B cell (primary cell): ENCODE results near the gene PGPEP1. TPM values are rescaled to one million over a fixed set of nuclear protein-coding genes. Genes with fewer than 3 reads are reported as not detected.

Experiments
- ATAC-seq: fragments of 200-7000 bp; cut with Tn5 transposase; one replicate; pipeline ENCODE4 v1.10.0; 2021; ENCODE audit warnings: low read depth, mild to moderate bottlenecking, moderate number of reproducible peaks, moderate library complexity
- CTCF ChIA-PET: fragments of 350-600 bp; sonication (Branson Sonifier 250); formaldehyde crosslinking; loops from one replicate; lab custom pipeline; 2021; ENCODE audit warnings: antibody characterized with exemption, inconsistent platforms; lab: Charles Lee
- POLR2A ChIA-PET: fragments of 350-600 bp; sonication (Branson Sonifier 250); formaldehyde crosslinking; loops from one replicate; lab custom pipeline; 2021; ENCODE audit warnings: antibody characterized with exemption; lab: Charles Lee
- DNase-seq: peaks from one replicate; pipeline ENCODE4 v3.0.0; 2013
- H2AFZ ChIP-seq: 2 replicates; pipeline ENCODE4 v1.6.1; 2012; ENCODE audit warnings: mild to moderate bottlenecking, low read depth, low read length; ENCODE audit not compliant: insufficient read depth, poor library complexity, severe bottlenecking
- H3K27ac ChIP-seq, 2 donors: 1 replicate in 1 of 2; 2 replicates in 1 of 2; pipeline ENCODE4 v1.5.1; 2012 to 2013; ENCODE audit warnings: low read length in 2 of 2, mild to moderate bottlenecking in 2 of 2, moderate library complexity in 1 of 2
- H3K27me3 ChIP-seq, 4 experiments: fragments of 200-600 bp in 1 of 4; sonication (generic) in 1 of 4; replicated peaks in 1 of 4; 1 replicate in 2 of 4; 2 replicates in 2 of 4; pipeline versions ENCODE4 v1.6.1 to v1.7.0; 2013 to 2016; ENCODE audit warnings: low read length in 3 of 4, mild to moderate bottlenecking in 2 of 4, mixed read lengths in 1 of 4, moderate library complexity in 1 of 4; ENCODE audit not compliant: insufficient read depth in 4 of 4, control insufficient read depth in 3 of 4; ENCODE audit errors: control extremely low read depth in 1 of 4
- H3K36me3 ChIP-seq, 2 experiments: replicated peaks in 1 of 2; 1 replicate in 1 of 2; 2 replicates in 1 of 2; pipeline versions ENCODE4 v1.6.1 to v1.7.1; 2013; ENCODE audit warnings: low read length in 1 of 2; ENCODE audit not compliant: insufficient read depth in 2 of 2, control insufficient read depth in 1 of 2; ENCODE audit errors: control extremely low read depth in 1 of 2, extremely low read depth in 1 of 2
- H3K4me1 ChIP-seq, 2 donors: fragments of 200-600 bp in 1 of 2; sonication (generic) in 1 of 2; 1 replicate in 1 of 2; 2 replicates in 1 of 2; pipeline versions ENCODE4 v1.5.1 to v1.6.1; 2013 to 2017; ENCODE audit warnings: low read length in 2 of 2; ENCODE audit not compliant: control insufficient read depth in 2 of 2, insufficient read depth in 2 of 2
- H3K4me2 ChIP-seq: replicated peaks from 2 replicates; pipeline ENCODE3; 2012; ENCODE audit warnings: mild to moderate bottlenecking, low read depth, low read length; ENCODE audit not compliant: poor library complexity, severe bottlenecking
- H3K4me3 ChIP-seq, 5 experiments: fragments of 200-600 bp in 1 of 5; sonication (generic) in 1 of 5; 1 replicate in 3 of 5; 2 replicates in 2 of 5; pipeline versions ENCODE4 v1.5.1 to v1.7.0; 2011 to 2016; ENCODE audit warnings: low read length in 4 of 5, mild to moderate bottlenecking in 4 of 5, low read depth in 2 of 5, control low read depth in 1 of 5, moderate library complexity in 1 of 5; ENCODE audit not compliant: insufficient read depth in 1 of 5; ENCODE audit errors: control extremely low read depth in 1 of 5, extremely low read depth in 1 of 5
- H3K79me2 ChIP-seq: fragments of 200-600 bp; sonication (generic); one replicate; pipeline ENCODE4 v1.6.0; 2016; ENCODE audit warnings: low read length; ENCODE audit not compliant: control insufficient read depth, insufficient read depth
- H3K9ac ChIP-seq: fragments of 200-600 bp; sonication (generic); 2 replicates; pipeline ENCODE4 v1.6.1; 2017; ENCODE audit warnings: mild to moderate bottlenecking, low read length, moderate library complexity
- H3K9me3 ChIP-seq, 3 donors: one replicate each; pipeline versions ENCODE4 v1.6.1 to v1.7.1; 2013; ENCODE audit warnings: low read length in 2 of 3; ENCODE audit not compliant: control insufficient read depth in 2 of 3, insufficient read depth in 1 of 3; ENCODE audit errors: control extremely low read depth in 1 of 3
- H4K20me1 ChIP-seq: 2 replicates; pipeline ENCODE4 v1.6.0; 2012; ENCODE audit warnings: mild to moderate bottlenecking, low read length; ENCODE audit not compliant: insufficient read depth, control insufficient read depth, poor library complexity, severe bottlenecking
- H3K27ac Mint-ChIP-seq: one replicate; pipeline ENCODE4 v1.8.0; 2021; ENCODE audit warnings: mixed read lengths
- H3K27me3 Mint-ChIP-seq: one replicate; pipeline ENCODE4 v1.8.0; 2021; ENCODE audit warnings: mixed read lengths
- H3K4me1 Mint-ChIP-seq: one replicate; pipeline ENCODE4 v1.8.0; 2021; ENCODE audit warnings: mixed read lengths
- H3K4me3 Mint-ChIP-seq: one replicate; pipeline ENCODE4 v1.8.0; 2021; ENCODE audit warnings: mixed read lengths
- H3K9me3 Mint-ChIP-seq: one replicate; pipeline ENCODE4 v1.8.0; 2022; ENCODE audit warnings: mixed read lengths; ENCODE audit not compliant: insufficient read depth
- CTCF ChIP-seq: fragments of 200-600 bp; IDR thresholded peaks from one replicate; pipeline ENCODE4 v1.8.0; 2022; ENCODE audit warnings: antibody characterized with exemption, mild to moderate bottlenecking
- EZH2 ChIP-seq: IDR thresholded peaks from 2 replicates; pipeline ENCODE4 v1.6.1; 2012; ENCODE audit warnings: borderline replicate concordance, low read depth, mild to moderate bottlenecking, moderate library complexity, low read length; ENCODE audit not compliant: insufficient read depth, poor library complexity, severe bottlenecking
- WGBS: methylation state at CpG from one replicate; pipeline ENCODE4 v1.1.5; 2013; ENCODE audit warnings: missing lambda C conversion rate; ENCODE audit not compliant: insufficient coverage; 5-methylcytosine and 5-hydroxymethylcytosine counted together
- intact Hi-C: fragments of 100-400 bp; cut with micrococcal nuclease; formaldehyde crosslinking; loops from one replicate; pipeline ENCODE4 v1.10.0; 2022
- polyA plus RNA-seq: library from polyadenylated mRNA; depleted of rRNA; stranded (reverse); fragments of >200 nt; gene quantifications from 2 replicates; pipeline ENCODE4 v1.2.3, GENCODE V29; 2012
- total RNA-seq, 2 donors: library from RNA; stranded (reverse); fragments of 120-200 nt in 1 of 2; gene quantifications; 1 replicate in 1 of 2; 2 replicates in 1 of 2; pipeline versions ENCODE4 v1.2.3 to v1.2.4, GENCODE V29; 2013 to 2022

Gene PGPEP1
- total and polyA plus RNA-seq, 2 donors (not counting 1 experiment from before 2014, with no cell fraction given) = 17.6 to 20.9 TPM

GRCh38 chr19:18418483-18419194 lies 78.2 kb downstream of the PGPEP1 start:
- peak overlapping the region; percentile 51 for H2AFZ ChIP-seq
- WGBS = 27% methylated on average over 36 of the region's 39 CpGs
- peak overlapping the region; percentile 97 for H3K4me2 ChIP-seq
- H3K27me3 ChIP-seq = peaks cover 0 to 52% (median 32%) of the 10 kb centered on the region in 4 experiments
- ChIA-PET POLR2A (interaction anchor here (0.5 to 2.8 kb wide), 9 partner anchors 10 to 1326 kb away, joined by 3 to 15 read pairs (median 4); partner anchors contain the start of genes LRRC25 and MPV17L2), CTCF (interaction anchor here (0.6 to 3.5 kb wide), 15 partner anchors 9 to 355 kb away, joined by 3 to 17 read pairs (median 5); partner anchors contain the start of gene LSM4)
- no peak overlapping the region for H3K27ac ChIP-seq
- H4K20me1 ChIP-seq = peaks cover 49% of the 10 kb centered on the region
- H3K4me3 ChIP-seq = peak overlapping the region in 4 of 5 experiments; percentile 21 to 67 (median 52)
- DNase-seq = peak; percentile 56
- H3K9me3 Mint-ChIP-seq = no peaks in the 10 kb centered on the region
- intact Hi-C loops = loop anchor here (1.0 kb wide), 1 partner anchor 11 kb away; no protein-coding TSS in a partner anchor
- peaks cover 35% of the 10 kb centered on the region for H3K27me3 Mint-ChIP-seq
- TF ChIP-seq CTCF (no peak), EZH2 (no peak)
- H3K79me2 ChIP-seq = peaks cover 24% of the 10 kb centered on the region
- H3K27ac Mint-ChIP-seq = peak overlapping the region; percentile 71
- H3K9me3 ChIP-seq = peaks cover 0 to 28% (median 0%) of the 10 kb centered on the region in 3 donors
- peaks cover 70 to 77% of the 10 kb centered on the region in 2 donors for H3K4me1 ChIP-seq
- H3K4me3 Mint-ChIP-seq = peak overlapping the region; percentile 85
- peaks cover 69% of the 10 kb centered on the region for H3K4me1 Mint-ChIP-seq
- H3K36me3 ChIP-seq = no peaks in the 10 kb centered on the region
- peak overlapping the region; percentile 63 for H3K9ac ChIP-seq
- no peak for ATAC-seq
